ENCODE results near the gene CPNE4. TPM values are rescaled to one million over a fixed set of nuclear protein-coding genes. Genes with fewer than 3 reads are reported as not detected.

Gene CPNE4
- total RNA-seq, 1 donor from 2014 or later: not detected

DNA sequence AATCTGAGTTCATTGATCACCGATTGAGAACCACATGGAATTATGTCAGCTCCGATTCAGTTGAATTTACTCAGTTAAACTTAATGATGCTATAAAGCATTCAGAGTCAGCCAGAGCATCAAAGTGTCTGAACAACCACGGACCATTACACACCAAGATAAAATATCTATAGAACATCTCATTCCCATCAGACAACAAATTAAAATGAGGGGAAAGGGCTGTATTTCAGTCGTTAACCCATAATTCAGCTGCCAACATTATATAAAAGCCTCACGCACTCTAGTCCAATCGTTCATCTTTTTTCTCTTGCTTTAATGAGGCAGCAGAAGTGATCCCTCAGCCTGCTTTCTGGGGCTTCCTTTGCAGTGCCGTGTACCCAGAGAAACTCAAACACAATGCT is 11.9 kb downstream of the CPNE4 start:
- TF ChIP-seq, protein P1, sequence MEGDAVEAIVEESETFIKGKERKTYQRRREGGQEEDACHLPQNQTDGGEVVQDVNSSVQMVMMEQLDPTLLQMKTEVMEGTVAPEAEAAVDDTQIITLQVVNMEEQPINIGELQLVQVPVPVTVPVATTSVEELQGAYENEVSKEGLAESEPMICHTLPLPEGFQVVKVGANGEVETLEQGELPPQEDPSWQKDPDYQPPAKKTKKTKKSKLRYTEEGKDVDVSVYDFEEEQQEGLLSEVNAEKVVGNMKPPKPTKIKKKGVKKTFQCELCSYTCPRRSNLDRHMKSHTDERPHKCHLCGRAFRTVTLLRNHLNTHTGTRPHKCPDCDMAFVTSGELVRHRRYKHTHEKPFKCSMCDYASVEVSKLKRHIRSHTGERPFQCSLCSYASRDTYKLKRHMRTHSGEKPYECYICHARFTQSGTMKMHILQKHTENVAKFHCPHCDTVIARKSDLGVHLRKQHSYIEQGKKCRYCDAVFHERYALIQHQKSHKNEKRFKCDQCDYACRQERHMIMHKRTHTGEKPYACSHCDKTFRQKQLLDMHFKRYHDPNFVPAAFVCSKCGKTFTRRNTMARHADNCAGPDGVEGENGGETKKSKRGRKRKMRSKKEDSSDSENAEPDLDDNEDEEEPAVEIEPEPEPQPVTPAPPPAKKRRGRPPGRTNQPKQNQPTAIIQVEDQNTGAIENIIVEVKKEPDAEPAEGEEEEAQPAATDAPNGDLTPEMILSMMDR (IDR thresholded peaks at IDR 0.05): no peak
- Mint-ChIP-seq H3K27ac (ENCODE audit: unreplicated experiment) (no peak overlapping the region), H3K27me3 (ENCODE audit: unreplicated experiment) (peaks cover 5% of the 10 kb centered on the region), H3K36me3 (ENCODE audit: unreplicated experiment) (no peaks in the 10 kb centered on the region), H3K4me1 (ENCODE audit: unreplicated experiment) (no peaks in the 10 kb centered on the region), H3K9me3 (ENCODE audit: unreplicated experiment) (no peaks in the 10 kb centered on the region), H3K4me3 (ENCODE audit: unreplicated experiment) (no peak overlapping the region)
- no peak for DNase-seq (ENCODE audit: extremely low spot score, unreplicated experiment)

DNA sequence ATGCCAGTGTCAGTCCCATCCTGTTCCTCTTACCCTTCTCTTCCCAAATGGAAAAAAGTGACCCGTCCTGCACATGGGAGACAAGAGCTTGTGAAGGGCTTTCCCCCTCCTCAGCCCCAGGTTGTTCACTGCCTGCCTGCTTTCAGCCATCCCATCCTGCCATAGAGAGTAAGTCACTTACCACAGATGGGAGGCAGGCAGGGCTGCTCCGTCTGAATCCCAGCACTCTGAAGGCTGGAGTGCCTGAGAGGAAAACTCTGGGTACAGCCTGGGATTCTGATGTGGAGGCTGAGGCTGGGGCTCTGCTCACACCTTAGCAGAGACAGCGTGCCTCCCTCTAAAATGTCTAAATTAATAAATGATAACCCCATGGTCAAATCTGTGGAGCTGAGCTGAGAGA is 14.8 kb downstream of the CPNE4 start:
- TF ChIP-seq, protein P1 (IDR thresholded peaks at IDR 0.05): no peak
- H3K4me3 Mint-ChIP-seq (ENCODE audit: unreplicated experiment): no peak overlapping the region
- no peaks in the 10 kb centered on the region for H3K9me3 Mint-ChIP-seq (ENCODE audit: unreplicated experiment)
- DNase-seq (ENCODE audit: extremely low spot score, unreplicated experiment): no peak
- peaks cover 5% of the 10 kb centered on the region for H3K27me3 Mint-ChIP-seq (ENCODE audit: unreplicated experiment)
- no peaks in the 10 kb centered on the region for H3K36me3 Mint-ChIP-seq (ENCODE audit: unreplicated experiment)
- H3K4me1 Mint-ChIP-seq (ENCODE audit: unreplicated experiment): no peaks in the 10 kb centered on the region
- H3K27ac Mint-ChIP-seq (ENCODE audit: unreplicated experiment): no peak overlapping the region

DNA sequence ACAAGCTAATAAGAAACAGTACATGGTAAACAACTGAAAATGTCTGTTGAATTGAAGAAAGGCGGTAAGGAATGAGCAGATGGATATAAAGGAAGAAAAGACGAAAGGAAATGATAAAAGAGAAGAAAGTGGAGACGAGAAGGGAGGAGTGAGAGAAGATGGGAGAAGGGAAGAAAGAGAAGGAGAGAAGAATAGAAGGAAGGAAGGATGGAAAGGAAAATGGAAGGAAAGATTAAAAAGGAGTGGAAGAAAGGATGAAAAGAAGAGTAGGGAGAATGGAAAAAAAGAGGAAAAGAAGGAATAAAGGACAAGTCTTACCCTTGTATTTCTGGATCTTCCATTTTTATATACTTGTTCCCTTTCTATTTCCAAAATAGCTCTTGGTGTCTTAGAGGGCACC is 17.7 kb downstream of the CPNE4 start:
- Mint-ChIP-seq H3K27me3 (ENCODE audit: unreplicated experiment) (peaks cover 5% of the 10 kb centered on the region), H3K27ac (ENCODE audit: unreplicated experiment) (no peak overlapping the region), H3K4me3 (ENCODE audit: unreplicated experiment) (no peak overlapping the region), H3K9me3 (ENCODE audit: unreplicated experiment) (no peaks in the 10 kb centered on the region), H3K36me3 (ENCODE audit: unreplicated experiment) (no peaks in the 10 kb centered on the region), H3K4me1 (ENCODE audit: unreplicated experiment) (no peaks in the 10 kb centered on the region)
- no peak for DNase-seq (ENCODE audit: extremely low spot score, unreplicated experiment)
- TF ChIP-seq, protein P1 (IDR thresholded peaks at IDR 0.05): no peak

DNA sequence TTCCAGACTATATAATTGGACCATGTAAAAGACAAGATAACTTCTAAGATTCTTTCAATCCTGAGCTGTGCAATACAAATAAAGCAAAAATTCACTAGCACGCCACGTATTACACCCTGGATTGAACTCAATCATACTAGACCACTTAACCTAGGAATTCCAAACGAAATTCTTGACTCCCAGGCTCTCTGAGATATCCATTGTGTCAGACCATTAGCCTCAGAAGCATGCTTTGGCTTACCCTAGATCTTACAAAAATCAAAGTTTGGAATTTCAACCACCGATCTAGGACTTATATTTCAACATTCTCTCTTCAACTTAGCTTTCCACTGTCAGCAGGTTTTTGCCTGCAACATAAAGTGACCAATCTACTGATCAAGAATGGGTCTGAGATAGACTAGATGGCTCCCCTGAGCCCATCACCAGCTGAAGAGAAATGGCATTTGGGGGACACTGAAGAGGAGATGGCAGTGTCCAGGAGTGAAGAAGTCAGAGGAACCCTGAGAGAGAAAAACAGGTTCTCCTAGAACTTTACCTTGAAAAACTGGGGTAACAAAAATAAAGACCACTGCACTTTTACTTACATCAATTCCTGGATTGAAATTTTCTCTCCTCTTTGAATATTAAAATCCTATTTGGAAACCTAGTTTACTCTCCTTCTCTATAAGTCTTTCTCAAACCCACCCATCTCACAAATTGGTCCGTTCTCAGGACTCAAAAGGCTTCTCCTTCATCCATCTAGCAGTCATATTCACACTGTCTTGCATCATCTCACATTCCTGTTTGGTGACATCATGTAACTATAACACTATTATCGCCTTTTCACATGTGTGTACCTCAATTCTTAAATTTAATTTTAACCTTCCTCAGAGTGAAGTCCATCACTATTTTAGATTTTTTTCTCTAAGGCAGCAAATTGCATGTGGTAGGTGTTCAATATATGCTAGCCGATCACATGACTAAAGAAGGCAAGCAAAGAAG is 18.5 kb downstream of the CPNE4 start:
- H3K4me1 Mint-ChIP-seq (ENCODE audit: unreplicated experiment): no peaks in the 10 kb centered on the region
- H3K9me3 Mint-ChIP-seq (ENCODE audit: unreplicated experiment): no peaks in the 10 kb centered on the region
- no peak for DNase-seq (ENCODE audit: extremely low spot score, unreplicated experiment)
- H3K27me3 Mint-ChIP-seq (ENCODE audit: unreplicated experiment): peaks cover 5% of the 10 kb centered on the region
- no peaks in the 10 kb centered on the region for H3K36me3 Mint-ChIP-seq (ENCODE audit: unreplicated experiment)
- TF ChIP-seq, protein P1 (IDR thresholded peaks at IDR 0.05): no peak
- H3K27ac Mint-ChIP-seq (ENCODE audit: unreplicated experiment): no peak overlapping the region
- H3K4me3 Mint-ChIP-seq (ENCODE audit: unreplicated experiment): no peak overlapping the region

DNA sequence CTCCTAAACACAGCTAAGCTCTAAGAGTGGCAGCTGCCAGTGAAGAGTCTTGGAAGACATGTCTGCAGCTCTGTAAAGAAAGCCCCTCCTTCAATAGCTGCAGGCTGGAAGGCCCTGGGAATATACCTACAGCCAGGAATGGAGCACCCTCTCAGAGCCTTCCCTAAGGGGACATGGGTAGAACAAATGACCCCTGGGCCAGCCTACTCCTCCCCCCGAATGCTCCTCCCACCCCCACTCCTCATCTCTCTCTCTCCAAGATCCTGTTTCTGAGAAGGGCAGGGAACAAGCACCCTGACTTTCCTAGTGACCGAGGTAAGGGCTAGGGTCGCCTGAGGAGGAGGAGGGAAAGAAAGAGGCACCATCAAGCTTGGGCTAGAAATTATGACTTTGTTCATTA is 20.7 kb downstream of the CPNE4 start:
- Mint-ChIP-seq H3K9me3 (ENCODE audit: unreplicated experiment) (no peaks in the 10 kb centered on the region), H3K36me3 (ENCODE audit: unreplicated experiment) (no peaks in the 10 kb centered on the region), H3K27me3 (ENCODE audit: unreplicated experiment) (no peaks in the 10 kb centered on the region), H3K4me1 (ENCODE audit: unreplicated experiment) (no peaks in the 10 kb centered on the region), H3K27ac (ENCODE audit: unreplicated experiment) (no peak overlapping the region), H3K4me3 (ENCODE audit: unreplicated experiment) (no peak overlapping the region)
- no peak for DNase-seq (ENCODE audit: extremely low spot score, unreplicated experiment)
- TF ChIP-seq, protein P1 (IDR thresholded peaks at IDR 0.05): no peak

Data from osteocyte (in vitro differentiated cells).